Activated CD8-positive, alpha-beta T cell treated with anti-CD3 and anti-CD28 coated beads for 36 hours (primary cell): Measurements from ENCODE around the gene NRP1. TPM values are rescaled to one million over a fixed set of nuclear protein-coding genes. Genes with fewer than 3 reads are reported as not detected.

Source experiments
- ATAC-seq: fragments of 200-7000 bp; cut with Tn5 transposase; one replicate; pipeline ENCODE4 v1.10.0; 2021; ENCODE audit warnings: mild to moderate bottlenecking, moderate library complexity
- CTCF ChIA-PET: fragments of 350-600 bp; sonication (Branson Sonifier 250); formaldehyde crosslinking; loops from one replicate; lab custom pipeline; 2021; ENCODE audit warnings: antibody characterized with exemption; lab: Charles Lee
- POLR2A ChIA-PET: fragments of 350-600 bp; sonication (Branson Sonifier 250); formaldehyde crosslinking; loops from one replicate; lab custom pipeline; 2021; ENCODE audit warnings: antibody characterized with exemption; lab: Charles Lee
- DNase-seq: peaks from one replicate; pipeline ENCODE4 v3.0.0-alpha.2; 2020
- H3K27ac Mint-ChIP-seq: one replicate; pipeline ENCODE4 v1.8.0; 2021; ENCODE audit warnings: mild to moderate bottlenecking, mixed read lengths
- H3K27me3 Mint-ChIP-seq: one replicate; pipeline ENCODE4 v1.8.0; 2021; ENCODE audit warnings: mixed read lengths
- H3K36me3 Mint-ChIP-seq: one replicate; pipeline ENCODE4 v1.8.0; 2021; ENCODE audit warnings: low read depth, mixed read lengths
- H3K4me1 Mint-ChIP-seq: one replicate; pipeline ENCODE4 v1.8.0; 2021; ENCODE audit warnings: low read depth, mixed read lengths
- H3K4me3 Mint-ChIP-seq: one replicate; pipeline ENCODE4 v1.8.0; 2021; ENCODE audit warnings: mild to moderate bottlenecking, moderate library complexity, mixed read lengths
- H3K9me3 Mint-ChIP-seq: one replicate; pipeline ENCODE4 v1.8.0; 2021; ENCODE audit warnings: mixed read lengths
- CTCF ChIP-seq: fragments of 200-600 bp; IDR thresholded peaks from one replicate; pipeline ENCODE4 v1.8.0; 2022; ENCODE audit warnings: antibody characterized with exemption, mild to moderate bottlenecking
- intact Hi-C: fragments of 100-400 bp; cut with micrococcal nuclease; formaldehyde crosslinking; loops from one replicate; pipeline ENCODE4 v1.10.0; 2022
- total RNA-seq, 2 experiments: library from RNA; stranded (reverse); gene quantifications; one replicate each; pipeline ENCODE4 v1.2.3, GENCODE V29; 2021

Gene NRP1
- total RNA-seq, 2 experiments from 2014 or later: 0.22 to 0.79 TPM

- Mint-ChIP-seq H3K4me3 (no peak overlapping the region), H3K36me3 (no peaks in the 10 kb centered on the region), H3K27ac (no peak overlapping the region), H3K27me3 (peaks cover 15% of the 10 kb centered on the region), H3K9me3 (no peaks in the 10 kb centered on the region), H3K4me1 (no peaks in the 10 kb centered on the region)
- no peak for TF ChIP-seq CTCF
- intact Hi-C loops: no loop called here
- ATAC-seq (no peak), DNase-seq (no peak)
- ChIA-PET POLR2A (no interaction called here), CTCF (interaction anchor here (1.0 kb wide), 1 partner anchor 81 kb away, joined by 5 read pairs; no protein-coding TSS in a partner anchor)
These were observed 61.0 kb downstream of the NRP1 start for GRCh38 chr10:33273295-33274002.

- ATAC-seq (no peak), DNase-seq (no peak)
- Mint-ChIP-seq H3K4me3 (no peak overlapping the region), H3K36me3 (no peaks in the 10 kb centered on the region), H3K27ac (no peak overlapping the region), H3K27me3 (peaks cover 18% of the 10 kb centered on the region), H3K4me1 (no peaks in the 10 kb centered on the region), H3K9me3 (no peaks in the 10 kb centered on the region)
- no peak for TF ChIP-seq CTCF
- CTCF ChIA-PET: interaction anchor here (1.0 to 1.1 kb wide), 2 partner anchors 11 to 80 kb away, joined by 3 to 5 read pairs; no protein-coding TSS in a partner anchor
- intact Hi-C loops: no loop called here
- POLR2A ChIA-PET: no interaction called here
These were observed 61.8 kb downstream of the NRP1 start for GRCh38 chr10:33272635-33273034.

- Mint-ChIP-seq H3K4me1 (no peaks in the 10 kb centered on the region), H3K27ac (no peak overlapping the region), H3K4me3 (no peak overlapping the region), H3K27me3 (peaks cover 20% of the 10 kb centered on the region), H3K9me3 (no peaks in the 10 kb centered on the region), H3K36me3 (no peaks in the 10 kb centered on the region)
- ChIA-PET POLR2A (no interaction called here), CTCF (interaction anchor here (1.0 to 1.1 kb wide), 2 partner anchors 12 to 79 kb away, joined by 3 to 5 read pairs; no protein-coding TSS in a partner anchor)
- intact Hi-C loops: no loop called here
- no peak for DNase-seq
- no peak for ATAC-seq
- TF ChIP-seq CTCF: no peak
These were observed 62.4 kb downstream of the NRP1 start for GRCh38 chr10:33271969-33272583.

GRCh38 chr10:33270971-33271370 is 63.5 kb downstream of the NRP1 start:
- no peaks in the 10 kb centered on the region for H3K36me3 Mint-ChIP-seq
- no peak overlapping the region for H3K27ac Mint-ChIP-seq
- no peaks in the 10 kb centered on the region for H3K9me3 Mint-ChIP-seq
- H3K4me3 Mint-ChIP-seq: no peak overlapping the region
- DNase-seq: no peak
- intact Hi-C loops: no loop called here
- TF ChIP-seq CTCF: no peak
- ChIA-PET POLR2A (no interaction called here), CTCF (no interaction called here)
- peaks cover 21% of the 10 kb centered on the region for H3K27me3 Mint-ChIP-seq
- H3K4me1 Mint-ChIP-seq: no peaks in the 10 kb centered on the region
- ATAC-seq: no peak

GRCh38 chr10:33267708-33268107 is 66.8 kb downstream of the NRP1 start:
- no peak overlapping the region for H3K4me3 Mint-ChIP-seq
- ChIA-PET CTCF (interaction anchor here (1.0 to 1.3 kb wide), 2 partner anchors 11 to 74 kb away, joined by 3 to 4 read pairs; no protein-coding TSS in a partner anchor), POLR2A (no interaction called here)
- no peak overlapping the region for H3K27ac Mint-ChIP-seq
- no peak for TF ChIP-seq CTCF
- H3K4me1 Mint-ChIP-seq: peaks cover 21% of the 10 kb centered on the region
- intact Hi-C loops: no loop called here
- no peaks in the 10 kb centered on the region for H3K9me3 Mint-ChIP-seq
- DNase-seq: no peak
- peaks cover 12% of the 10 kb centered on the region for H3K27me3 Mint-ChIP-seq
- no peak for ATAC-seq
- H3K36me3 Mint-ChIP-seq: no peaks in the 10 kb centered on the region
